K562 (cell line): ENCODE data around the gene SAMD15. TPM values are rescaled to one million over a fixed set of nuclear protein-coding genes. Genes with fewer than 3 reads are reported as not detected.

Experiments used
- ATAC-seq: fragments of 200-7000 bp; cut with Tn5 transposase; 3 replicates; pipeline ENCODE4 v1.9.1; 2020; ENCODE audit warnings: moderate library complexity
- BruUV-seq: library from RNA; stranded (reverse); fragments of 400-500 nt; replicated peaks from 2 replicates; lab custom pipeline; 2021; lab: Mats Ljungman, UMichigan
- CTCF ChIA-PET: fragments of 300-600 bp; formaldehyde crosslinking; extraction: SDS; loops from one replicate; lab custom pipeline; 2021; ENCODE audit warnings: low intra/inter-chr PET ratio; lab: Yijun Ruan, JAX
- POLR2A ChIA-PET: fragments of 300-600, 350-650 bp; sonication (Branson Sonifier 250); formaldehyde crosslinking; extraction: SDS; loops from one replicate; lab custom pipeline; 2021; ENCODE audit warnings: antibody characterized with exemption, inconsistent platforms; lab: Yijun Ruan, JAX
- DNase-seq, 4 experiments: peaks; one replicate each; pipeline versions ENCODE4 v3.0.0 to v3.0.0-alpha.2; 2011 to 2018; ENCODE audit warnings: low spot score in 3 of 4, mixed read lengths in 3 of 4; ENCODE audit errors: extremely low read depth in 1 of 4
- FAIRE-seq: peaks from 2 replicates; lab custom pipeline; 2011; peaks lifted over from hg19 to GRCh38; lab: Jason Lieb, UNC
- H2AFZ ChIP-seq: 2 replicates; pipeline ENCODE4 v1.6.0; 2011; ENCODE audit warnings: low read depth, low read length, control low read depth, inconsistent platforms
- H3K27ac ChIP-seq: fragments of 200-600 bp; 3 replicates; pipeline ENCODE4 v1.8.0; 2011; ENCODE audit warnings: low read depth, mild to moderate bottlenecking, control low read depth, inconsistent platforms, low read length, moderate library complexity, mixed read lengths; ENCODE audit errors: extremely low read depth
- H3K27me3 ChIP-seq, 2 experiments: fragments of 300-600 bp in 1 of 2; 2 replicates in 1 of 2; 3 replicates in 1 of 2; pipeline versions ENCODE4 v1.6.0 to v1.8.0; 2011; ENCODE audit warnings: inconsistent platforms in 2 of 2, low read length in 2 of 2, mild to moderate bottlenecking in 1 of 2, mixed read lengths in 1 of 2, moderate library complexity in 1 of 2; ENCODE audit not compliant: control insufficient read depth in 2 of 2, insufficient read depth in 2 of 2
- H3K36me3 ChIP-seq: fragments of 300-600 bp; 3 replicates; pipeline ENCODE4 v1.8.0; 2011; ENCODE audit warnings: mild to moderate bottlenecking, low read length, inconsistent platforms; ENCODE audit not compliant: control insufficient read depth, insufficient read depth
- H3K4me1 ChIP-seq, 2 experiments: fragments of 200-600 bp in 1 of 2; replicated peaks in 1 of 2; 2 replicates in 1 of 2; 3 replicates in 1 of 2; pipeline versions ENCODE4 v1.5.1 to v1.8.0; 2011; ENCODE audit warnings: inconsistent platforms in 2 of 2, low read length in 2 of 2, mild to moderate bottlenecking in 1 of 2, mixed read lengths in 1 of 2, moderate library complexity in 1 of 2; ENCODE audit not compliant: control insufficient read depth in 2 of 2, insufficient read depth in 2 of 2
- H3K4me2 ChIP-seq: 2 replicates; pipeline ENCODE4 v1.6.1; 2011; ENCODE audit warnings: low read length, control low read depth, inconsistent platforms, mixed read lengths; ENCODE audit not compliant: insufficient read depth
- H3K4me3 ChIP-seq: fragments of 200-600 bp; sonication (generic), shearing (Covaris generic); 2 replicates; pipeline ENCODE4 v1.5.1; 2016; ENCODE audit warnings: control low read depth, inconsistent platforms
- H3K79me2 ChIP-seq: fragments of 200-600 bp; 3 replicates; pipeline ENCODE4 v1.8.0; 2011; ENCODE audit warnings: low read length, inconsistent platforms; ENCODE audit not compliant: control insufficient read depth, insufficient read depth
- H3K9ac ChIP-seq, 2 experiments: 2 replicates each; pipeline versions ENCODE4 v1.6.0 to v1.6.1; 2011; ENCODE audit warnings: low read depth in 2 of 2, low read length in 2 of 2, control low read depth in 1 of 2, inconsistent platforms in 1 of 2, mild to moderate bottlenecking in 1 of 2, mixed read lengths in 1 of 2; ENCODE audit not compliant: insufficient read depth in 1 of 2
- H3K9me1 ChIP-seq: one replicate; pipeline ENCODE4 v1.6.0; 2011; ENCODE audit warnings: inconsistent platforms, mild to moderate bottlenecking, low read length, moderate library complexity; ENCODE audit not compliant: control insufficient read depth, insufficient read depth
- H3K9me3 ChIP-seq: replicated peaks from 2 replicates; pipeline ENCODE4 v1.5.1; 2011; ENCODE audit warnings: low read depth, low read length, inconsistent platforms; ENCODE audit not compliant: control insufficient read depth, insufficient read depth
- H4K20me1 ChIP-seq: replicated peaks from 2 replicates; pipeline ENCODE4 v1.6.1; 2011; ENCODE audit warnings: low read length, inconsistent platforms, mixed read lengths; ENCODE audit not compliant: control insufficient read depth, insufficient read depth
- CREBBP ChIP-seq: IDR thresholded peaks from one replicate; pipeline ENCODE4 v1.6.1; 2012; ENCODE audit warnings: low read depth, mild to moderate bottlenecking, control low read depth, inconsistent platforms, low read length
- DMBX1 ChIP-seq: fragments of 250-450 bp; sonication (Bioruptor Pico); IDR thresholded peaks from 2 replicates; pipeline ENCODE4 v1.8.0; 2022; ENCODE audit warnings: inconsistent platforms, mild to moderate bottlenecking, moderate library complexity, borderline replicate concordance
- NR2C1 ChIP-seq, 2 experiments: fragments of 450-650 bp; IDR thresholded peaks; 2 replicates each; pipeline ENCODE4 v1.6.1; 2017; ENCODE audit warnings: mild to moderate bottlenecking in 2 of 2, antibody characterized with exemption in 1 of 2, inconsistent platforms in 1 of 2, missing compliant biosample characterization in 1 of 2, missing genetic modification characterization in 1 of 2
- ZNF274 ChIP-seq: IDR thresholded peaks from 2 replicates; pipeline ENCODE4 v1.6.1; 2011; ENCODE audit warnings: low read depth, mild to moderate bottlenecking, low read length, moderate library complexity, borderline replicate concordance
- WGBS: fragments of 100-300 bp; shearing (Covaris generic); methylation state at CpG from one replicate; pipeline ENCODE4 v1.1.6; 2016; ENCODE audit warnings: low coverage, mixed read lengths; ENCODE audit not compliant: insufficient coverage; ENCODE audit errors: missing lambda C conversion rate; 5-methylcytosine and 5-hydroxymethylcytosine counted together
- in situ Hi-C: fragments of 300-500 bp; cut with MboI; formaldehyde crosslinking; loops from 4 replicates; pipeline ENCODE4 v1.15.0; 2018; ENCODE audit warnings: inconsistent platforms, mixed read lengths
- intact Hi-C: fragments of 100-400 bp; cut with micrococcal nuclease; formaldehyde crosslinking; loops from 2 replicates; pipeline ENCODE4 v1.14.2; 2022
- polyA plus RNA-seq, 8 experiments: library from polyadenylated mRNA; depleted of rRNA in 4 of 8; stranded (reverse) in 5 of 8; unstranded in 3 of 8; fragments of >200 nt; fragmentation: Nextera tagmentation in 2 of 8; fragmentation: Illumina TruSeq in 1 of 8; extraction: Ambion mirVana in 2 of 8; extraction: Trizol in 1 of 8; gene quantifications; 2 replicates each; pipeline versions ENCODE4 v1.2.1 to v1.2.3, GENCODE V29; 2011 to 2014; ENCODE audit warnings: inconsistent platforms in 1 of 8, missing spikeins in 1 of 8
- total RNA-seq, 7 experiments: library from RNA; depleted of rRNA in 6 of 7; stranded (reverse); fragments of >200 nt in 6 of 7; fragmentation: Illumina TruSeq in 2 of 7; extraction: Trizol in 2 of 7; gene quantifications; 2 replicates each; pipeline versions ENCODE4 v1.2.1 to v1.2.3, GENCODE V29; 2011 to 2021; ENCODE audit warnings: low replicate concordance in 1 of 7

The SAMD15 gene
- total and polyA plus RNA-seq, 9 of the 15 experiments (the other 6 are each of a cell fraction or from before 2014, with no cell fraction given): 0.18 to 0.54 (median 0.25) TPM

- no peaks in the 10 kb centered on the region for H3K9me3 ChIP-seq
- H3K27ac ChIP-seq: no peak overlapping the region
- H3K4me2 ChIP-seq: no peak overlapping the region
- ATAC-seq: no peak
- H3K4me1 ChIP-seq: peaks cover 0 to 13% of the 10 kb centered on the region in 2 experiments; a peak in 3 of 5 replicates
- H3K9ac ChIP-seq: no peak overlapping the region; a peak in 1 of 4 replicates
- CTCF ChIA-PET: no interaction called here
- no peak overlapping the region for H3K4me3 ChIP-seq
- WGBS: 78% methylated on average over 4 of the region's 4 CpGs
- intact Hi-C loops: no loop called here
- BruUV-seq: no TSS peak
- FAIRE-seq: no peak
- no peaks in the 10 kb centered on the region for H3K79me2 ChIP-seq
- in situ Hi-C loops: no loop called here
- POLR2A ChIA-PET: interaction anchor here (0.9 kb wide), 1 partner anchor 16 kb away, joined by 4 read pairs; no protein-coding TSS in a partner anchor
- no peaks in the 10 kb centered on the region for H4K20me1 ChIP-seq
- no peaks in the 10 kb centered on the region for H3K9me1 ChIP-seq
- no peak for DNase-seq
- no peaks in the 10 kb centered on the region for H3K27me3 ChIP-seq
- no peak overlapping the region for H2AFZ ChIP-seq
- TF ChIP-seq DMBX1 (CRISPR knock-in tag) (no peak), CREBBP (no peak), NR2C1 (IDR thresholded peaks at IDR 0.05) (no peak), NR2C1 (tag; IDR thresholded peaks at IDR 0.05) (no peak), ZNF274 (no peak)
- H3K36me3 ChIP-seq: peaks cover 29% of the 10 kb centered on the region; the same call in 2 of the 3 replicates
Observed at GRCh38 chr14:77340389-77340788, 36.8 kb upstream of the SAMD15 start.
